NCI-H774 (cell line): ENCODE data around the gene DNAH9.

ENCODE experiments used
- DNase-seq: peaks from one replicate; lab custom pipeline; 2025; lab: John Stamatoyannopoulos, UW

Gene DNAH9

GRCh38 chr17:11610999-11611566, 12.8 kb downstream of the DNAH9 start:
- no peak for DNase-seq

GRCh38 chr17:11612956-11613355, 14.7 kb downstream of the DNAH9 start:
- no peak for DNase-seq

GRCh38 chr17:11618861-11619566, 20.7 kb downstream of the DNAH9 start:
- DNase-seq: no peak

- DNase-seq: no peak
Observed at GRCh38 chr17:11622492-11622891, 24.2 kb downstream of the DNAH9 start.

- no peak for DNase-seq
Observed at GRCh38 chr17:11624976-11625375, 26.7 kb downstream of the DNAH9 start.

GRCh38 chr17:11625878-11626277, 27.6 kb downstream of the DNAH9 start:
- DNase-seq: no peak

GRCh38 chr17:11627301-11627940, 29.2 kb downstream of the DNAH9 start:
- DNase-seq: no peak

- no peak for DNase-seq
Observed at GRCh38 chr17:11628374-11628773, 30.1 kb downstream of the DNAH9 start.

- no peak for DNase-seq
Observed at GRCh38 chr17:11628831-11629230, 30.6 kb downstream of the DNAH9 start.

- no peak for DNase-seq
Observed at GRCh38 chr17:11636771-11637170, 38.5 kb downstream of the DNAH9 start.

GRCh38 chr17:11637796-11638195, 39.5 kb downstream of the DNAH9 start:
- DNase-seq: no peak

- no peak for DNase-seq
Observed at GRCh38 chr17:11638700-11639265, 40.5 kb downstream of the DNAH9 start.

- DNase-seq: no peak
Observed at GRCh38 chr17:11639736-11640462, 41.6 kb downstream of the DNAH9 start.

GRCh38 chr17:11640463-11640814, 42.2 kb downstream of the DNAH9 start:
- DNase-seq: no peak

- DNase-seq: no peak
Observed at GRCh38 chr17:11641521-11642275, 43.4 kb downstream of the DNAH9 start.

GRCh38 chr17:11642655-11643054, 44.4 kb downstream of the DNAH9 start:
- DNase-seq: no peak

GRCh38 chr17:11643851-11644250, 45.6 kb downstream of the DNAH9 start:
- no peak for DNase-seq

- peak; percentile 31 for DNase-seq
Observed at GRCh38 chr17:11644265-11645212, 46.3 kb downstream of the DNAH9 start.

- no peak for DNase-seq
Observed at GRCh38 chr17:11645426-11645825, 47.2 kb downstream of the DNAH9 start.

GRCh38 chr17:11651089-11651488, 52.8 kb downstream of the DNAH9 start:
- DNase-seq: no peak

- DNase-seq: no peak
Observed at GRCh38 chr17:11668618-11669017, 70.3 kb downstream of the DNAH9 start.
